DOHH2 (cell line): Measurements from ENCODE around the gene NETO2.

ENCODE experiments used
- H3F3A ChIP-seq: fragments of 200-600 bp; sonication (generic), shearing (Covaris generic); 2 replicates; pipeline ENCODE4 v1.6.0; 2016; ENCODE audit warnings: antibody characterized with exemption, mild to moderate bottlenecking; ENCODE audit not compliant: control insufficient read depth, insufficient read depth
- H3K27ac ChIP-seq: fragments of 200-600 bp; sonication (generic); 2 replicates; pipeline ENCODE4 v1.5.1; 2014; ENCODE audit warnings: low read depth, mild to moderate bottlenecking, low read length, moderate library complexity
- H3K27me3 ChIP-seq: fragments of 200-600 bp; sonication (generic); 2 replicates; pipeline ENCODE4 v1.6.1; 2014; ENCODE audit warnings: mild to moderate bottlenecking, low read length, mixed read lengths; ENCODE audit not compliant: control insufficient read depth
- H3K36me3 ChIP-seq: fragments of 200-600 bp; sonication (generic); 2 replicates; pipeline ENCODE4 v1.6.1; 2014; ENCODE audit warnings: mild to moderate bottlenecking, low read length, moderate library complexity, mixed read lengths; ENCODE audit not compliant: control insufficient read depth
- H3K4me1 ChIP-seq: fragments of 200-600 bp; sonication (generic); 2 replicates; pipeline ENCODE4 v1.6.1; 2014; ENCODE audit warnings: mild to moderate bottlenecking, low read length, mixed read lengths; ENCODE audit not compliant: control insufficient read depth
- H3K4me2 ChIP-seq: fragments of 200-600 bp; sonication (generic); 2 replicates; pipeline ENCODE4 v1.6.0; 2014; ENCODE audit warnings: mild to moderate bottlenecking, low read length, moderate library complexity
- H3K4me3 ChIP-seq: fragments of 200-600 bp; sonication (generic); 2 replicates; pipeline ENCODE4 v1.5.1; 2014; ENCODE audit warnings: mild to moderate bottlenecking, low read length, mixed read lengths
- H3K79me2 ChIP-seq: fragments of 200-600 bp; sonication (generic); 2 replicates; pipeline ENCODE4 v1.6.1; 2014; ENCODE audit warnings: mild to moderate bottlenecking, low read length, mixed read lengths; ENCODE audit not compliant: control insufficient read depth
- H3K9me2 ChIP-seq: fragments of 200-600 bp; sonication (generic); replicated peaks from 2 replicates; pipeline ENCODE4 v1.6.1; 2014; ENCODE audit warnings: mild to moderate bottlenecking, low read length, mixed read lengths; ENCODE audit not compliant: control insufficient read depth
- H3K9me3 ChIP-seq: fragments of 200-600 bp; sonication (generic); 2 replicates; pipeline ENCODE4 v1.6.1; 2014; ENCODE audit warnings: antibody characterized with exemption, low read length, mixed read lengths; ENCODE audit not compliant: control insufficient read depth, insufficient read depth
- H4K20me1 ChIP-seq: fragments of 200-600 bp; sonication (generic); 2 replicates; pipeline ENCODE4 v1.6.0; 2014; ENCODE audit warnings: low read depth, mild to moderate bottlenecking, antibody characterized with exemption, low read length, moderate library complexity; ENCODE audit not compliant: control insufficient read depth, insufficient read depth
- CTCF ChIP-seq: fragments of 200-600 bp; sonication (generic); IDR thresholded peaks from one replicate; pipeline ENCODE4 v1.5.1; 2014; ENCODE audit warnings: antibody characterized with exemption, mild to moderate bottlenecking, low read depth, low read length; ENCODE audit not compliant: poor library complexity, severe bottlenecking
- EZH2phosphoT487 ChIP-seq: fragments of 200-600 bp; sonication (generic); IDR thresholded peaks from 2 replicates; pipeline ENCODE4 v1.6.1; 2017; ENCODE audit warnings: borderline replicate concordance, mild to moderate bottlenecking, antibody characterized with exemption, low read length, moderate library complexity, mixed read lengths

The NETO2 gene

DNA sequence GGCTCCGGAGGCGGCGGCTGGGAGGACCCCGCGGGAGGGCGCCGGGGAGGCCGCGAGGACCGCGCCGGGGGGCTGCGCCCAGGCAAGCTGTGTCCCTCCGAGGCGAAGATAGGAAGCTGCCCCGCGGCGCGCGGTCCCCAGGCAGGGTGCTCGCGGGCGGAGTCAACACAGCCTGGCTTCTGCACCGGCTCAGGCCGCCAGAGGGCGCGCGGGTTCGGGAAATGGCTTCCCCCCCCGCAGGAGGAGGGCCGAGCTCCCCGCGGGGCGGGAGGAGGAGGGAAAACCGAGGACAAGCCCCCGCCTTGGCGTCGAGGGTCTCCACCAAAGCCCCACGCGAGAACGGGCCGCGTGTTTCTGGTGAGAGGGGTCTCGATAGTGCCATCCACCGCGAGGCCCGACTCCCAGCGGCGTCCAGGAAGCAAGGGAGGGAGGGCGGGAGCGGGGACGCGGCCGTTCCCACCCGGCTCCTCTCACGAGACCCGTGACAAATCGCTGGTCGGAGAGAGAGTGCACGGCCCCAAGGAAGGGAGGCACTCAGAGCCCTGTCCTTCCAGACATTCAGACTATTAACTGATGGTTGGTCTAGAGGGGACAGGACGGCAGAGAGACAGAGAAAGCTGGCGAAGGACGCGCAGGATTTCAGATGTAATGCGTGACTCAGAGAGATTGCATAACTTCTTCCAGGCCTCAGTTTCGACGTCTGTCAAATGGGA is 105.8 kb downstream of the NETO2 start:
- H3K27ac ChIP-seq, result no peak overlapping the region

DNA sequence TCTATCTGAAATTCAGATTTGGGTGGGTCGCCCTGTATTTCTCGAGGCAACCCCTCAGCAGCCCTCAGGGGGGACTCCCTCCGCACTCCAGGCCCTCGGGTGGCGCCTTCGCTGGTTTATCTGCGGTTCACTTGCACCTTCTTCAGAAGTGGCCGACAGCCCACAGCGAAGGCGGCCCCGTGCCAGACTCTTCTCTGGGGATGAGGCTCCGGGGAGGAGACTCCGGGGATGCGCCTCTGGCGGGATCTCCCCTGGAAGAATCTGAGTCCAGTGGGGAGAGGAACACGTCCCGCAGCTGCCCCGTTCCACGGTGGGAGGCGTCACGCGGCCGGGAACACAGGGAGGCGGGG is 106.4 kb downstream of the NETO2 start:
- Histone ChIP-seq H3K27me3 (no peaks in the 10 kb centered on the region), H3K27ac (no peak overlapping the region), H4K20me1 (no peaks in the 10 kb centered on the region), H3K9me3 (no peaks in the 10 kb centered on the region), H3F3A (no peaks in the 10 kb centered on the region; the same call in 1 of the 2 replicates), H3K9me2 (no peaks in the 10 kb centered on the region), H3K79me2 (no peaks in the 10 kb centered on the region), H3K4me3 (peak overlapping the region; percentile 73), H3K36me3 (no peaks in the 10 kb centered on the region), H3K4me1 (peaks cover 48% of the 10 kb centered on the region), H3K4me2 (peak overlapping the region; percentile 89)
- TF ChIP-seq CTCF (no peak), EZH2phosphoT487 (no peak)

More for the DNA sequence above, 105.8 kb downstream of the NETO2 start:
- no peaks in the 10 kb centered on the region for H3K9me2 ChIP-seq
- no peaks in the 10 kb centered on the region for H4K20me1 ChIP-seq
- no peaks in the 10 kb centered on the region for H3K79me2 ChIP-seq
- peaks cover 54% of the 10 kb centered on the region for H3K4me1 ChIP-seq
- H3F3A ChIP-seq, result no peaks in the 10 kb centered on the region; the same call in 1 of the 2 replicates
- H3K9me3 ChIP-seq, result no peaks in the 10 kb centered on the region
- H3K36me3 ChIP-seq, result no peaks in the 10 kb centered on the region
- peak overlapping the region; percentile 73 for H3K4me3 ChIP-seq
- TF ChIP-seq CTCF, result peak; percentile 88
- no peak for TF ChIP-seq EZH2phosphoT487
- peak overlapping the region; percentile 89 for H3K4me2 ChIP-seq
- H3K27me3 ChIP-seq, result no peaks in the 10 kb centered on the region

DNA sequence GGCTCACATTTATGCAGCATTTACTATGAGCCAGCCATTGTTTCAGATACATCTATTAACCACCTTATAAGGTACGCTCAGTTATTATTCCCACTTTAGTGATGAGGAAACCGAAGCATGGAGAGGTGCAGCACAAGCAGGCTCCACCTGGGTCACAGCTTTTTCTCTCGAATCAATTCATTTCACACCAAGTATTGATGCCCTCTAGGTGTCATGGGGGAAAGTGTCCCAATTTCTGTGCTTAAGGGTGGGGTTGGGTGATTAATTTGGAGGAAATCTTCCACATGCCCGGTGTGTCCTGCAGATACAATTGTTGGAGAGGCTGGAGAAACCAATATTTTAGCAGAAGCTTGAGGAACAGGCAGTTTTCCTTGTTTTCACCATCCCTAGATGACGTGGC is 107.5 kb downstream of the NETO2 start:
- H3K79me2 ChIP-seq, result no peaks in the 10 kb centered on the region
- H3K4me3 ChIP-seq, result no peak overlapping the region
- H3F3A ChIP-seq, result no peaks in the 10 kb centered on the region; the same call in 1 of the 2 replicates
- H3K27ac ChIP-seq, result no peak overlapping the region
- no peak overlapping the region for H3K4me2 ChIP-seq
- H3K4me1 ChIP-seq, result peaks cover 48% of the 10 kb centered on the region
- H3K9me2 ChIP-seq, result no peaks in the 10 kb centered on the region
- H3K36me3 ChIP-seq, result no peaks in the 10 kb centered on the region
- no peaks in the 10 kb centered on the region for H3K27me3 ChIP-seq
- TF ChIP-seq CTCF (no peak), EZH2phosphoT487 (no peak)
- no peaks in the 10 kb centered on the region for H4K20me1 ChIP-seq
- H3K9me3 ChIP-seq, result no peaks in the 10 kb centered on the region
